ENCODE measurements around the gene FMN1.
A peak's percentile ranks its signal among the peaks of the same experiment; 100 is the strongest.
"Not testable (repeated sequence)": the region's sequence is repeated elsewhere in the genome, so short reads cannot be mapped to it uniquely, and the experiment has no call there.

Gene FMN1

GRCh38 chr15:33089165-33089877, 105.2 kb downstream of the FMN1 start:
- no peak for DNase-seq

GRCh38 chr15:33086500-33087121, 107.9 kb downstream of the FMN1 start:
- no peak for DNase-seq

GRCh38 chr15:33084661-33085060, 109.9 kb downstream of the FMN1 start:
- no peak for DNase-seq

GRCh38 chr15:33083232-33084081, 111.1 kb downstream of the FMN1 start:
- DNase-seq = no peak

- no peak for DNase-seq
Measured at GRCh38 chr15:33080006-33080405, 114.5 kb downstream of the FMN1 start.

GRCh38 chr15:33078607-33079006, 115.9 kb downstream of the FMN1 start:
- DNase-seq = no peak

GRCh38 chr15:33076937-33077336, 117.6 kb downstream of the FMN1 start:
- no peak for DNase-seq

- no peak for DNase-seq
Measured at GRCh38 chr15:33074942-33075341, 119.6 kb downstream of the FMN1 start.

GRCh38 chr15:33074212-33074611, 120.3 kb downstream of the FMN1 start:
- no peak for DNase-seq

GRCh38 chr15:33071451-33071850, 123.1 kb downstream of the FMN1 start:
- DNase-seq = no peak

GRCh38 chr15:33069903-33070302, 124.6 kb downstream of the FMN1 start:
- DNase-seq = not testable (repeated sequence)

- DNase-seq = no peak
Measured at GRCh38 chr15:33069161-33069560, 125.4 kb downstream of the FMN1 start.

- DNase-seq = peak; percentile 28
Measured at GRCh38 chr15:33068511-33068990, 126.0 kb downstream of the FMN1 start.

- no peak for DNase-seq
Measured at GRCh38 chr15:33068007-33068481, 126.5 kb downstream of the FMN1 start.

- no peak for DNase-seq
Measured at GRCh38 chr15:33067456-33067855, 127.1 kb downstream of the FMN1 start.

GRCh38 chr15:33066584-33066983, 127.9 kb downstream of the FMN1 start:
- DNase-seq = no peak

- no peak for DNase-seq
Measured at GRCh38 chr15:33064878-33065277, 129.6 kb downstream of the FMN1 start.

GRCh38 chr15:33059184-33059583, 135.3 kb downstream of the FMN1 start:
- DNase-seq = no peak

GRCh38 chr15:33057845-33058244, 136.7 kb downstream of the FMN1 start:
- no peak for DNase-seq

- DNase-seq = no peak
Measured at GRCh38 chr15:33055962-33056361, 138.6 kb downstream of the FMN1 start.

- DNase-seq = no peak
Measured at GRCh38 chr15:33051528-33051927, 143.0 kb downstream of the FMN1 start.

- no peak for DNase-seq
Measured at GRCh38 chr15:33048255-33048654, 146.3 kb downstream of the FMN1 start.

GRCh38 chr15:33047077-33047476, 147.4 kb downstream of the FMN1 start:
- no peak for DNase-seq

- no peak for DNase-seq
Measured at GRCh38 chr15:33046329-33046728, 148.2 kb downstream of the FMN1 start.

All from NCI-H1048 (cell line).